LHCN-M2 (cell line): Measurements from ENCODE around the gene ENHO. TPM values are rescaled to one million over a fixed set of nuclear protein-coding genes. Genes with fewer than 3 reads are reported as not detected.

Experiments used
- DNase-seq: peaks from one replicate; pipeline ENCODE4 v3.0.0-alpha.2; 2012; ENCODE audit warnings: low read depth
- polyA plus RNA-seq: library from polyadenylated mRNA; unstranded; fragments of >200 nt; gene quantifications from one replicate; pipeline ENCODE4 v1.2.1, GENCODE V29; 2012; ENCODE audit warnings: missing spikeins
- total RNA-seq: library from RNA; depleted of rRNA; stranded (reverse); fragments of >200 nt; gene quantifications from 2 replicates; pipeline ENCODE4 v1.2.3, GENCODE V29; 2014; rRNA removed

The ENHO gene
- total RNA-seq: 0.29 TPM in 1 of 2 replicates, not detected in the other
- 0.62 TPM for polyA plus RNA-seq

- DNase-seq: peak; percentile 69
Observed at GRCh38 chr9:34522971-34523797, at the start of gene ENHO. ENHO (minus strand) TSS chr9:34522990; CDS start chr9:34521695, 1,295 bp downstream.

GRCh38 chr9:34572092-34572491 lies 49.3 kb upstream of the ENHO start:
- no peak for DNase-seq

GRCh38 chr9:34571481-34571810 lies 48.7 kb upstream of the ENHO start:
- DNase-seq: no peak

- no peak for DNase-seq
Observed at GRCh38 chr9:34570809-34571480, 48.2 kb upstream of the ENHO start.

GRCh38 chr9:34570376-34570775 lies 47.6 kb upstream of the ENHO start:
- DNase-seq: no peak

- no peak for DNase-seq
Observed at GRCh38 chr9:34568774-34569173, 46.0 kb upstream of the ENHO start.

- DNase-seq: no peak
Observed at GRCh38 chr9:34568133-34568532, 45.3 kb upstream of the ENHO start.

- DNase-seq: no peak
Observed at GRCh38 chr9:34566972-34567371, 44.2 kb upstream of the ENHO start.

GRCh38 chr9:34566322-34566721 lies 43.5 kb upstream of the ENHO start:
- no peak for DNase-seq

- DNase-seq: no peak
Observed at GRCh38 chr9:34565856-34566255, 43.1 kb upstream of the ENHO start.

GRCh38 chr9:34564617-34565016 lies 41.8 kb upstream of the ENHO start:
- DNase-seq: no peak

GRCh38 chr9:34563262-34563661 lies 40.5 kb upstream of the ENHO start:
- no peak for DNase-seq

- DNase-seq: no peak
Observed at GRCh38 chr9:34562135-34562745, 39.5 kb upstream of the ENHO start.

GRCh38 chr9:34560599-34561214 lies 37.9 kb upstream of the ENHO start:
- DNase-seq: no peak

- peak; percentile 63 for DNase-seq
Observed at GRCh38 chr9:34559624-34560455, 37.0 kb upstream of the ENHO start.

GRCh38 chr9:34558919-34559623 lies 36.3 kb upstream of the ENHO start:
- DNase-seq: peak; percentile 58

- DNase-seq: no peak
Observed at GRCh38 chr9:34558364-34558763, 35.6 kb upstream of the ENHO start.

- DNase-seq: no peak
Observed at GRCh38 chr9:34557426-34558321, 34.9 kb upstream of the ENHO start.

- no peak for DNase-seq
Observed at GRCh38 chr9:34556949-34557348, 34.2 kb upstream of the ENHO start.
